Activated CD4-positive, alpha-beta T cell treated with anti-CD3 and anti-CD28 coated beads for 1 hour (primary cell): ENCODE measurements around the gene C21orf91.

Source experiments
- DNase-seq: peaks from one replicate; pipeline ENCODE4 v3.0.0-alpha.2; 2020

Gene C21orf91

GRCh38 chr21:17819114-17819876, at the start of gene C21orf91:
Gene C21orf91 (minus strand): TSS chr21:17819356. CDS start chr21:17818318, 1,038 bp downstream.
- DNase-seq: peak; percentile 83

DNA sequence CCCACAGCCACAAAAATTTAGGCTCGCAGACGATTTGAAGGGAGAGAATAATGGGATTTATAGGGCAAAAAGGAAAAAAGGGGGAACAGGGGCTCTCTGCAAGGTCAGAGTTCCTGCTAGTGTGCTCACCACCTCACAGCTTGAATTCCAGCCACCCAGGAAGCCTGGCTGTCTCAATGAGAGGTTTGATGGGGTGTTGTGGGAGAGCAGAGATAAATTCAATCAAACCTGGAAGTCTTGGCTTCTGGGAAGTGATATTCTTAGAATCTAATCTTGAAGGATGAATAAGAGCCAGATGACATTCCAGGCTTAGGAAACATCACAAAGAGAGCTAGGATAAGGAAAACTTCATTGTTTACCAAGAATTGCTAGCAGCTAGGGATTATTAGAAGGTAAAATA, 47.4 kb upstream of the C21orf91 start:
- DNase-seq: no peak

DNA sequence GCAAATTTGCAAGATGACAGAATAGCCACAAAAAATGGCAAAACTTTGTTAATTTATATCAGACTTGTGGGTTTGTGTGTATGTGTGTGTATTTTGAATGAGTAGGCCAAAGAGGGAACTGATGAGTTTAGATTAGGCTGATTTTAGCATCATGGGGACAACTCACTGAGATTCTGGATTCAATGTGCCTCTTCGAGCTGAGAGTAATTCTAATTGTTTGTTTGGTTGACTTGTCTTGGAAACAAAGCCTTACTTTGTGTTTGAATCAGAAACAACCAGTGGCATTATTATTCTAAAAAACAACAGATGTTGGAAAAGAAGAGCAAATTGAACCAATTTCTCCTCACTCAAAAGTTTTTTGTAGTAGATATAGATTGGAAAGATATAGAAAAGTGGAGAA, 40.5 kb upstream of the C21orf91 start:
- no peak for DNase-seq

GRCh38 chr21:17858747-17859146, 39.6 kb upstream of the C21orf91 start:
- DNase-seq: no peak

- DNase-seq: no peak
These were observed 35.6 kb upstream of the C21orf91 start for GRCh38 chr21:17854745-17855144.

GRCh38 chr21:17853393-17854275, 34.5 kb upstream of the C21orf91 start:
- no peak for DNase-seq

GRCh38 chr21:17848228-17848627, 29.1 kb upstream of the C21orf91 start:
- DNase-seq: no peak

- no peak for DNase-seq
These were observed 21.9 kb upstream of the C21orf91 start for GRCh38 chr21:17841103-17841502.

DNA sequence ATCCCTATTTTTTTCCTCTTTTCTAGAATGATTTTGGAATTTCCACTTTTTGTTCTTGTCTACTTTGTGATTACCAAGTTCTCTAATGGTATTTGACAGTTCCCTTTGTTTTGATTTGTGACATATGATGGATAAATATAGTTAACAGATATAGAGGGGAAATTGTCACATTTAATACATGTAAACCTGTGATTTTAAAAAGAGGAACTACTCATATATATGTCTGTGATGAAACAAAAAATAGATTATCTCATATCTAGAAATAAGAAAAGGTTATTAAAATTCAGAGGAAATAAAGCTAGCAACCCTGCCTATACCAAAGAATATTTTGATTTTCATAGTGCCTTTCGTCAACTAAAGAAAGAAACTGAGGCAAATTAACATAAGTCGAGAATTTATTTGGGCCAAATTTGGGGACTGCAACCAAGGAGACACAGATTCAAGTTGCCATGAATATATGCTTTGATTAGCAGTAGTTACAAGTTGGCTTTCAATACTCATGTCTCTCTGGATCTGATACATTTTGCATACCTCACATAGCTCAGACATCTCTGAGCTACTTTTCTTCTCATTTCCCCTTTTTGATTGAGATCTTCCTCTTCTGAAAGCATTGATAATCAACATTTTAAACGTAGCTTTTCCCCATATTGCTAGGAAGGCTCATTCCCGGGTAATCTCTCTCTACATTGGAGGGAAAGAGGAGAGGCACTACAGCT, 15.6 kb upstream of the C21orf91 start:
- no peak for DNase-seq

DNA sequence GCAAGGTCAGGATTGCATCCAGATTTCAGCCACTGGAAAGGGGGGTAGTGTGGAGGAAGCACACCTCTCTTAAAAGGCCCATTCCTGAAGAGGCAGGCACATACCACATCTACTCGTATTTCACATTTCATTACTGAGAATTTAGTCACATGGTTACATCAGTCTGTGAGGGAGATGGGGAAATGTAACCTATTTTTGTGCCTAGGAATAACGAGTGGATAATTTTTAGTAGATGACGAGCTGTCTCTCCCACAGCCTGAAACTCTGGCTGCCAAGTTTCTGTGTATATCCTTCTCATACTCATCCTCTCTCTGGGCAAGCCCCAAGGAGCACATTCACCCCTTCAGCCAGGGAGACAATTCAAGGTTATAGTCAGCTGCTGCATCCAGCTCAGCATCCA, 10.3 kb upstream of the C21orf91 start:
- DNase-seq: no peak

DNA sequence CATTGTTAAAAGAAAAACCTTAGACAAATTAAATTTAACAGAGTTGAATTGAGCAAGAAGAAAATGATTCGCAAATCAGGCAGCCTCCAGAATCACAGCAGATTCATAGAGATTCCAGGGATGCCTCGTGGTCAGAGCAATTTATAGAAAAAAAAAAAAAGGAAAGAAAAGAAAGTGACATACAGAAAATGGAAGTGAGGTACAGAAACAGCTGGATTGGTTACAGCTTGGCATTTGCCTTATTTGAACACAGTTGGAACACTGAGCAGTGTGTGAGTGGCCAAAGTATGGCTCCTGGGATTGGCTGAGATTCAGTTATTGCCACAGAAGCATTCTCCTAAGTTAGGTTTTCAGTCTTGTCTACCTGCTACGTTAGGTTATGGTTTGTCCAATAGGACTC, 9.1 kb upstream of the C21orf91 start:
- no peak for DNase-seq

- DNase-seq: no peak
These were observed 4.7 kb upstream of the C21orf91 start for GRCh38 chr21:17823846-17824245.

DNA sequence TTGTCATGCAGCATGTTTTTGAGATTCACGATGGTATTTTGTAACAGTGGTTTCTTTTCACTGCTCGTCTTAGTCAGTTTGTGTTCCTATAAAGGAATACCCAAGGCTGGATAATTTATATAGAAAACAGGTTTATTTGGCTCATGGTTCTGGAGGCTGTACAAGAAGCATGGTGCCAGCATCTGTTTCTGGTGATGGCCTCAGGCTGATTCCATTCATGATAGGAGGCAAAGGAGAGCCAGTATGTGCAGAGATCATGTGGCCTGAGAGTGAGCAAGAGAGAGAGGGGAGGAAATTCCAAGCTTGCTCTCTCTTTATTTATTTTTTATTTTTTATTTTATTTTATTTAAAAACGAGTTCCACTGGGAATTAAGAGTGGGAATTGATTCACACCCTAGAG, 2.0 kb upstream of the C21orf91 start:
- DNase-seq: no peak

- DNase-seq: no peak
These were observed 697 bp upstream of the C21orf91 start for GRCh38 chr21:17819877-17820229.

GRCh38 chr21:17818186-17819113, 706 bp downstream of the C21orf91 start:
- DNase-seq: peak; percentile 38

- DNase-seq: no peak
These were observed 5.8 kb downstream of the C21orf91 start for GRCh38 chr21:17813353-17813752.

DNA sequence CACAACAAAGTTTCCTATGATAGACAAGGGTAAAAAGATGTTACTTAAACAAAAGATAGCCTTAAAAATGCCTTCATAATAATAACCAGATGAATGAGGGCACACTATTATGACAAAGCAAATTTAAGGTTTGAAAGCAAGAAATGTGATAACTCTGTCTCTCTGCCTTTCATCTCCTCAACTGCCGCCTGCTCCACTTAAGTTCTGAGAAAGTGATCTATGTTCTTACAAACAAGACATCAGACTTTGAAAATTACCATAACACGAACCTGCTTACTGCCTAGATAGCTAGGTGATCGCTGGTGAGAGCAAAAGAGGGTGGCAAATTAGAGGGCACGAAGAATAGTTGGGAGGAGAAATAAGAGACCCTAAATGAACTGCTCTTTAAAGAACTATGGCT, 13.2 kb downstream of the C21orf91 start:
- DNase-seq: no peak

DNA sequence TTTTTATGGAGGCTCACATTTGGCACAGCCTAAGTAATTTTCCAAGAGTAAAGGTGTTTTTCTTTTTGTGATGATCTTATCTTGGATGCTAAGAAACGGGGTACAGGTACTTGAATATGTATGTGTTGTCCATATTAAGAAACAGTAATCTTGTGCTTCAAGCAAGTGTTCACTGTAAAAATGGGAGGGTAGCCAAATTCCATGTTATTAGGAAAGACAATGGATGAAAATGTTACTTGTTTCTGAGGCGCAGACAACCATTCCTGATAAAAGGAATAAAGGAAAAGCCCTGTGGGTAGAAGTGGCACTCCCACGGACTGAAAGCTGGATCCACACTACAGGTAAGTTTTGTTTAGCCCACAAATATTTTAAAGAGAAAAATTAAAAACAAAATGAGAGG, 15.6 kb downstream of the C21orf91 start:
- no peak for DNase-seq

DNA sequence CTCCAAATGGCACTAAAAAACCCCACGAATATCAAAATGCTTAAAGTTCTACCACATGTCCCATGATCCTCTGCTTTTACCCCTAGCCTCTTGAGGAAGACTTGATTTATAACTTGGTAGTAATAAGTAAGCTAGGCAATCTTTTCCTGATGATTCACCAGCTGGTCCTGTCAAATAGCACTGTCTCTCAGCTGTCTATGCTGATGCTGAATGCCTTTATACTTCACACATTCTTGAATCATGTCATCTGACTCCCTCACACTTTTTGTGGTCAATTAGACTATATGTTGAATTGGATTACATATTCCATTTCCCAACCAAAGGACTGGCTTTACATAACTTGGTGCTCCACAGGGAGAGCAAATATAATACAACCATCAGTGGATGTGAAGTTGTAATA, 16.6 kb downstream of the C21orf91 start:
- no peak for DNase-seq

GRCh38 chr21:17799414-17800164, 19.6 kb downstream of the C21orf91 start:
- DNase-seq: no peak

- DNase-seq: no peak
These were observed 20.4 kb downstream of the C21orf91 start for GRCh38 chr21:17798796-17799195.

GRCh38 chr21:17797967-17798366, 21.2 kb downstream of the C21orf91 start:
- no peak for DNase-seq
